H9 (cell line): Measurements from ENCODE around the gene NR4A2. TPM values are rescaled to one million over a fixed set of nuclear protein-coding genes. Genes with fewer than 3 reads are reported as not detected.

ENCODE experiments used
- DNase-seq: peaks from one replicate; pipeline ENCODE4 v3.0.0-alpha.2; 2017
- H2AFZ ChIP-seq: one replicate; pipeline ENCODE4 v1.6.1; 2013; ENCODE audit warnings: mild to moderate bottlenecking, low read length, control low read depth, moderate library complexity
- H2AK5ac ChIP-seq: 2 replicates; pipeline ENCODE4 v1.6.1; 2013; ENCODE audit warnings: low read length, control low read depth, mixed read lengths; ENCODE audit not compliant: insufficient read length
- H2BK120ac ChIP-seq: one replicate; pipeline ENCODE4 v1.6.1; 2013; ENCODE audit warnings: low read depth, mild to moderate bottlenecking, low read length, control low read depth, inconsistent platforms; ENCODE audit not compliant: poor library complexity, severe bottlenecking
- H2BK12ac ChIP-seq: 2 replicates; pipeline ENCODE4 v1.6.1; 2013; ENCODE audit warnings: low read length, control low read depth, mixed read lengths, low read depth; ENCODE audit not compliant: insufficient read length
- H2BK15ac ChIP-seq: 2 replicates; pipeline ENCODE4 v1.6.1; 2013; ENCODE audit warnings: low read depth, low read length, control low read depth
- H2BK20ac ChIP-seq: one replicate; pipeline ENCODE4 v1.6.1; 2013; ENCODE audit warnings: low read depth, mild to moderate bottlenecking, low read length, control low read depth, inconsistent platforms; ENCODE audit not compliant: poor library complexity, severe bottlenecking
- H2BK5ac ChIP-seq: 2 replicates; pipeline ENCODE4 v1.6.1; 2013; ENCODE audit warnings: low read length, control low read depth, mixed read lengths; ENCODE audit not compliant: insufficient read length
- H3K14ac ChIP-seq: 2 replicates; pipeline ENCODE4 v1.6.1; 2013; ENCODE audit warnings: low read length, control low read depth; ENCODE audit not compliant: insufficient read depth
- H3K18ac ChIP-seq: 2 replicates; pipeline ENCODE4 v1.6.1; 2013; ENCODE audit warnings: low read depth, mild to moderate bottlenecking, mixed read lengths, low read length, control low read depth; ENCODE audit not compliant: insufficient read length
- H3K23ac ChIP-seq: 2 replicates; pipeline ENCODE4 v1.6.1; 2013; ENCODE audit warnings: low read length, control low read depth, mixed read lengths, low read depth; ENCODE audit not compliant: insufficient read length
- H3K23me2 ChIP-seq: 2 replicates; pipeline ENCODE4 v1.6.1; 2013; ENCODE audit warnings: low read depth, mild to moderate bottlenecking, mixed read lengths, low read length, control low read depth; ENCODE audit not compliant: insufficient read length, poor library complexity, severe bottlenecking
- H3K27ac ChIP-seq: 2 replicates; pipeline ENCODE4 v1.5.1; 2013; ENCODE audit warnings: low read length, control low read depth, mixed read lengths, low read depth; ENCODE audit not compliant: insufficient read length
- H3K27me3 ChIP-seq: 2 replicates; pipeline ENCODE4 v1.6.1; 2013; ENCODE audit warnings: low read length, control low read depth, inconsistent platforms; ENCODE audit not compliant: insufficient read depth
- H3K4ac ChIP-seq: 2 replicates; pipeline ENCODE4 v1.6.1; 2013; ENCODE audit warnings: low read depth, mild to moderate bottlenecking, control low read depth, inconsistent platforms, low read length, moderate library complexity
- H3K4me1 ChIP-seq: 2 replicates; pipeline ENCODE4 v1.6.1; 2013; ENCODE audit warnings: low read length, control low read depth, inconsistent platforms; ENCODE audit not compliant: insufficient read depth
- H3K4me2 ChIP-seq: 2 replicates; pipeline ENCODE4 v1.6.1; 2013; ENCODE audit warnings: low read length, control low read depth, mixed read lengths; ENCODE audit not compliant: insufficient read length, insufficient read depth
- H3K56ac ChIP-seq: 2 replicates; pipeline ENCODE4 v1.6.1; 2013; ENCODE audit warnings: low read depth, mild to moderate bottlenecking, mixed read lengths, low read length, control low read depth; ENCODE audit not compliant: insufficient read length
- H3K79me1 ChIP-seq: 2 replicates; pipeline ENCODE4 v1.6.1; 2013; ENCODE audit warnings: low read depth, mild to moderate bottlenecking, moderate library complexity, low read length, control low read depth, inconsistent platforms; ENCODE audit not compliant: insufficient read depth, poor library complexity, severe bottlenecking
- H3K79me2 ChIP-seq: 2 replicates; pipeline ENCODE4 v1.6.1; 2013; ENCODE audit warnings: low read length, control low read depth, inconsistent platforms; ENCODE audit not compliant: insufficient read depth
- H3K9ac ChIP-seq: 2 replicates; pipeline ENCODE4 v1.6.1; 2013; ENCODE audit warnings: low read length, control low read depth, mixed read lengths; ENCODE audit not compliant: insufficient read length; ENCODE audit errors: extremely low read depth
- H3K9me3 ChIP-seq: one replicate; pipeline ENCODE4 v1.6.1; 2013; ENCODE audit warnings: low read depth, low read length, inconsistent platforms; ENCODE audit not compliant: control insufficient read depth
- H3T11ph ChIP-seq: one replicate; pipeline ENCODE4 v1.6.1; 2013; ENCODE audit warnings: mild to moderate bottlenecking, low read length, control low read depth, inconsistent platforms
- H4K20me1 ChIP-seq: one replicate; pipeline ENCODE4 v1.6.1; 2013; ENCODE audit not compliant: control insufficient read depth, insufficient read length, insufficient read depth
- H4K5ac ChIP-seq: 2 replicates; pipeline ENCODE4 v1.6.1; 2013; ENCODE audit warnings: low read depth, mild to moderate bottlenecking, mixed read lengths, low read length, control low read depth; ENCODE audit not compliant: insufficient read length
- H4K8ac ChIP-seq: replicated peaks from 2 replicates; pipeline ENCODE4 v1.6.1; 2013; ENCODE audit warnings: low read length, control low read depth, mixed read lengths, low read depth; ENCODE audit not compliant: insufficient read length
- H4K91ac ChIP-seq: 2 replicates; pipeline ENCODE4 v1.6.1; 2013; ENCODE audit warnings: low read depth, mild to moderate bottlenecking, moderate library complexity, mixed read lengths, low read length, control low read depth; ENCODE audit not compliant: insufficient read length
- H3K27ac Mint-ChIP-seq, 3 experiments: 2 replicates in 2 of 3; 3 replicates in 1 of 3; pipeline ENCODE4 v1.8.0; 2020 to 2021; ENCODE audit warnings: mixed read lengths in 3 of 3, mild to moderate bottlenecking in 1 of 3, moderate library complexity in 1 of 3
- H3K27me3 Mint-ChIP-seq: 2 replicates; pipeline ENCODE4 v1.8.0; 2021; ENCODE audit warnings: low read depth, mild to moderate bottlenecking, moderate library complexity, mixed read lengths
- H3K36me3 Mint-ChIP-seq, 3 experiments: 2 replicates in 2 of 3; 3 replicates in 1 of 3; pipeline ENCODE4 v1.8.0; 2020 to 2021; ENCODE audit warnings: low read depth in 3 of 3, mixed read lengths in 3 of 3; ENCODE audit not compliant: insufficient read depth in 1 of 3
- H3K4me1 Mint-ChIP-seq, 2 experiments: 2 replicates each; pipeline ENCODE4 v1.8.0; 2020; ENCODE audit warnings: mixed read lengths in 2 of 2
- H3K4me3 Mint-ChIP-seq, 2 experiments: 2 replicates in 1 of 2; 3 replicates in 1 of 2; pipeline ENCODE4 v1.8.0; 2020 to 2021; ENCODE audit warnings: mild to moderate bottlenecking in 2 of 2, mixed read lengths in 2 of 2, moderate library complexity in 1 of 2
- H3K9me3 Mint-ChIP-seq, 2 experiments: 2 replicates in 1 of 2; 3 replicates in 1 of 2; pipeline ENCODE4 v1.8.0; 2020; ENCODE audit warnings: mild to moderate bottlenecking in 2 of 2, mixed read lengths in 2 of 2, moderate library complexity in 1 of 2
- CTCF ChIP-seq: fragments of 200-600 bp; sonication (generic); conservative IDR thresholded peaks from 3 replicates; pipeline ENCODE4 v1.8.0; 2021; ENCODE audit warnings: antibody characterized with exemption, mild to moderate bottlenecking
- WGBS: extraction: QIAGEN DNeasy Blood & Tissue Kit; methylation state at CpG from one replicate; pipeline ENCODE4 v1.1.7; 2013; ENCODE audit warnings: missing lambda C conversion rate, low lambda C conversion rate, mixed read lengths; ENCODE audit not compliant: insufficient read length; ENCODE audit errors: extremely low coverage; 5-methylcytosine and 5-hydroxymethylcytosine counted together
- total RNA-seq: library from RNA; stranded (reverse); gene quantifications from 2 replicates; pipeline ENCODE4 v1.2.1, GENCODE V29; 2021

Gene NR4A2
- total RNA-seq, 1 experiment from 2014 or later, result 2.0 TPM

DNA sequence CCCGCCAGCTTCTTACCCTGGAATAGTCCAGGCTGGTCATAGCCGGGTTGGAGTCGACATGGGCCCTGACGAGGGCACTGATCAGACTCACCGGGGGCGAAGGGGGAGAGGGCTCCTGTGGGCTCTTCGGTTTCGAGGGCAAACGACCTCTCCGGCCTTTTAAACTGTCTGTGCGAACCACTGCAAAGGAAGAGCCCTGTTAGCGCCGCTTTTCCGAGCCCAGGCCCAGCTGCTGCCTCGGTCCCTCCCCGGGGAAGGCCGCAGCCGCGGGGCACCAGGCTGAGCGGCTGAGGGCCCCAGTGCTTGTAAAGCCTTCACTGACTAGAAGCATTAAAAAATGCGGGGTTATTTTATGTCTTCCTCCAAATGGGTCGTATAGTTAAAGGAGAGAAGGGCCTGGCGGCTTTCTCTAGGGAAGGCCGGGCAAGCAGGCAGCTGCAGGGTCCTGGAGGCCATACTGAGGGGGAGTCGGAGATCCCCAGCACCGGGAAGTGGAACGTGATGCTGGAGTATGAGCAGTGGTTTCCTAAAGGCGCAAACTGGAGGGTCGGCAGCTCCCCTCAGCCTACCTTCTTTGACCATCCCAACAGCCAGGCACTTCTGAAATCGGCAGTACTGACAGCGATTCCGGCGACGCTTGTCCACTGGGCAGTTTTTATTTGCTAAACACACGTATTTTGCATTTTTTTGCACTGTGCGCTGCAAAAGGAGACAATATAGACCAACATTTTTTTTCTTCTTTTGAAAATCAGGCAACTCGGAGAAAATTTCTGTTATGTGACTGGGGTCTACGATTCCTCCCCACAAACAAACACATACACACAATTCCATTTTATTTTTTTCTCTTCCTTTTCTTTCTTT, 4.5 kb downstream of the NR4A2 start:
- Histone ChIP-seq H3K23ac (no peak overlapping the region), H3K23me2 (peaks cover 23% of the 10 kb centered on the region), H3K9me3 (no peaks in the 10 kb centered on the region), H4K5ac (no peak overlapping the region), H3K79me1 (no peaks in the 10 kb centered on the region), H3K14ac (no peak overlapping the region; the same call in 1 of the 2 replicates), H2BK12ac (no peak overlapping the region), H3K9ac (no peak overlapping the region), H3K79me2 (no peaks in the 10 kb centered on the region), H2AFZ (no peak overlapping the region), H3K18ac (no peak overlapping the region), H2BK20ac (no peak overlapping the region), H3K4me1 (peaks cover 5% of the 10 kb centered on the region), H4K20me1 (no peaks in the 10 kb centered on the region), H2BK120ac (no peak overlapping the region), H2AK5ac (no peak overlapping the region), H3K56ac (no peak overlapping the region), H2BK15ac (no peak overlapping the region), H4K91ac (no peak overlapping the region), H3K27me3 (peaks cover 72% of the 10 kb centered on the region), H3K4ac (no peak overlapping the region), H3K4me2 (peak overlapping the region; percentile 39), H4K8ac (no peak overlapping the region), H3K27ac (no peak overlapping the region), H2BK5ac (no peak overlapping the region), H3T11ph (no peak overlapping the region)
- TF ChIP-seq CTCF, result no peak
- H3K27ac Mint-ChIP-seq, result no peak overlapping the region
- WGBS, result no CpG with 5 or more reads among the region's 38 CpGs
- peak overlapping the region in 1 of 2 experiments; percentile 68; a peak in 3 of 5 replicates for H3K4me3 Mint-ChIP-seq
- DNase-seq, result no peak
- peaks cover 0 to 5% (median 2%) of the 10 kb centered on the region in 3 experiments; a peak in 4 of 7 replicates for H3K36me3 Mint-ChIP-seq
- peaks cover 31 to 46% of the 10 kb centered on the region in 2 experiments for H3K4me1 Mint-ChIP-seq
- H3K9me3 Mint-ChIP-seq, result no peaks in the 10 kb centered on the region; a peak in 1 of 5 replicates
- H3K27me3 Mint-ChIP-seq, result peaks cover 76% of the 10 kb centered on the region
